Articular chondrocyte of knee joint (primary cell): ENCODE measurements around the gene PLCB3. TPM values are rescaled to one million over a fixed set of nuclear protein-coding genes. Genes with fewer than 3 reads are reported as not detected.

Experiments
- total RNA-seq: library from RNA; depleted of rRNA; stranded (reverse); fragments of >200 nt; gene quantifications from 2 replicates; pipeline ENCODE4 v1.2.3, GENCODE V29; 2012

Gene PLCB3
- total RNA-seq: 19.5 and 20.3 TPM in 2 replicates

GRCh38 chr11:64251016-64251752 lies at the start of gene PLCB3:
PLCB3 (plus strand) TSS chr11:64251530; CDS start chr11:64251650, 120 bp downstream.

DNA sequence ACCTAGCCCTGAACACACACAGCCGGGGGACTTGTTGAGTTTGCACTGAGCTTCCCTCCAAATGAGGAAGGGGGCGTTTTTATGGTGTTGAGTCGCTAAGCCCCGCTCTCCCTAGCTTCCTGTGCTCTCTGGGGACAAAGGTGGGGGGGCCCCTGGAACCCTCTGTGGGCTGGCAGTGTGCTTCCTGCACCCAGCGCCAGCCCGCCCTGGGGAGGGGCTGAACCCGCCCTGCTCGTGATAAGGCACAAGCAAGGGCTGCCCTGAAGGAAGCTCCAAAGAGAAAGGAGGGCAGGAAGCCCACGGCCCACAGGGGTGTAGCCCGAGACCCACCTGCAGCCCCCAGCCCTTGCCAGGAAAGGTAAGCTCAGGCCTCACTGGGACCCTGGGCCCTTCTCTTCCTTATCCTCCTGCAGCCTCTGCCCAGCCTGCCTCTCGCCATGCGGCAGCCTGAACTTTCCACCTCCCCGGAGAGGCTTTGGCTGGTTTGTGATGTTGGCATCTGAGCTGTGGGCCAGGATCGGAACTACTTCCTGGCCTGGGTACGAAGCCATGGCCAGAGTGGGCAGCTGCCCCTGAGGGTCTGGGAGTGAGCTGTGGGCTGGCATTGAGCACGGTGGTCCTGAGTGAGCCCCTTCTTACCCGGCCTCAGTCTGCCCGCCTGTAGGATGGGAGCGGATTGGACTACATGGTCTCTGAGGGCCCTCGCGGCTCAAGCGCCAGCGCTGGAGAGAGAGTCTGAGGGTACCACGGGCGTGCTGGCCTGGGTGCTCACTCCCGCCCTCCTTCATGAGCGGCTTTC lies 44.7 kb upstream of the PLCB3 start, which contains the start of gene FERMT3:
Gene FERMT3 (plus strand): TSS at position 265 of the 799 bp plus-strand sequence. CDS start 644 bp downstream, outside the sequence.

GRCh38 chr11:64225608-64226506 lies 25.5 kb upstream of the PLCB3 start, which contains the start of the genes NUDT22 and TRPT1:
NUDT22 (plus strand) TSS chr11:64226274; CDS start chr11:64226653, 379 bp downstream.
TRPT1 (minus strand) TSS chr11:64226186; CDS start chr11:64225860, 326 bp downstream.

GRCh38 chr11:64230171-64230984 lies 21.0 kb upstream of the PLCB3 start, which contains the start of gene DNAJC4:
DNAJC4 (plus strand) TSS chr11:64230548; CDS start chr11:64230855, 307 bp downstream.

DNA sequence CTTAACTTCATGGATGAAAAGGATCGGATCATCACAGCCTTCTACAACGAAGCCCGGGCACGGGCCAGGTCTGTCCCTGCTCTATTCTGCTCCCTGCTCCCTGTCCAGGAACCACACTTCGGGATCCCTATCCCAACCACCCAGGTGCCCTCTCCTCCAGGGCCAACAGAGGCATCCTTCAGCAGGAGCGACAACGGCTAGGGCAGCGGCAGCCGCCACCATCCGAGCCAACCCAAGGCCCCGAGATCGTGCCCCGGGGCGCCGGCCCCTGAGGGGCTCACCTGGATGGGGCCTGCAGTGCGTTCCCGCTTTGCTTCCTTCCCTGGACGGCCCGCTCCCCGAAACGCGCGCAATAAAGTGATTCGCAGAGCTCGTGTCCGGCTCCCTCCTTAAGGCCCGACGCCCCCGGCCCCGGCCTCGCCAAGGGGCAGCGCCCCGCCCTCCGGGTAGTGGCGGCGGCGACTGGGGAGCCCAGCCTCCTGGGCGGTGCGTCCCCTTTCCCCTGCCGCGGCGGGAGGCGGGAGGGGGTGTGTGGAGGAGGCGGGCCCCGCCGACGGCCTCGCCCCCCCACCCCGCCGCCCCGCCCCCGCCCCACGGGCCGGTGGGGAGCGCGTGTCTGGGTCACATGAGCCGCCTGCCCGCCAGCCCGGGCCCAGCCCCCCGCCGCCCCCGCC lies 17.3 kb upstream of the PLCB3 start, which contains the start of gene VEGFB:
Gene VEGFB (plus strand): TSS at position 672 of the 674 bp plus-strand sequence. CDS start 250 bp downstream, outside the sequence.

DNA sequence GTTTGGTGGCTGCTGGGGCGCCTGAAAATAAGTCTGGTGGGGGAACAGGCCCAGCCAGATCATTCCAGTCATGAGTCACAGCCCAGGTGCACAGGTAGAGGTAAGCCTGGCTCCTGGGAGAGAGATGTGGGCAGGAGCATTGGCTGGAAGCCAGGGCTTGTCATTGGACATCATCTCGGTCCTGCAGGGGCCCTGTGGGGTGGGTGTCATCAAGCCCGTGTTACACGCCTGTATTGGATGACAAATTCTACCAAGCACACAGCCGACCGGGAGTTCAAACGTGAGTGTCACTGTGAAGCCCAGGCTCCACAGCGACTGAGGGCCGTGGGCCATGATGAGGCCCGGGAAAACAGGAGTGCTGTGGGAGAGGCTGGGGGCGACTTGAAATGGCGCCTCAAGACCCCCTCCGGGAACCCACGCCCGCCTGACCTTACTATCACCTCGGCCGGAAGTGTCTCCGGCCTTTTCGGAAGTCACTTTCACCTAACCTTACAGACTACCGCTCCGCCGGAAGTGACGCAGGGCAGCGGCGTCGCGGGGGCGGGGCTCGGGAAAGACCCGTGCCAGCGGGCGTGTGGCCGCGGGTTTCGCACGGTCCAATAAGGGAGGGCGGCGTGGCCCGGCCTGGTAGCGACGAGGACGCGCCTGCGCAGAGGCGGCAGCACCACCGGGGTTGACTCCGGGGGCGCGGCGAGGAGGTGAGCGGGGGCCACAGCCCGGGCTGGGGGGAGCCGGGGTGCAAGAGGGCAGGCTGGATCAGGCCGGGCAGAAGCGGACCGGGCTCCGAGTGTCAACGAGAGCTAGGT lies 10.7 kb upstream of the PLCB3 start, which contains the start of gene FKBP2:
Gene FKBP2 (plus strand): TSS at position 661 of the 806 bp plus-strand sequence. CDS start 1,293 bp downstream, outside the sequence.

DNA sequence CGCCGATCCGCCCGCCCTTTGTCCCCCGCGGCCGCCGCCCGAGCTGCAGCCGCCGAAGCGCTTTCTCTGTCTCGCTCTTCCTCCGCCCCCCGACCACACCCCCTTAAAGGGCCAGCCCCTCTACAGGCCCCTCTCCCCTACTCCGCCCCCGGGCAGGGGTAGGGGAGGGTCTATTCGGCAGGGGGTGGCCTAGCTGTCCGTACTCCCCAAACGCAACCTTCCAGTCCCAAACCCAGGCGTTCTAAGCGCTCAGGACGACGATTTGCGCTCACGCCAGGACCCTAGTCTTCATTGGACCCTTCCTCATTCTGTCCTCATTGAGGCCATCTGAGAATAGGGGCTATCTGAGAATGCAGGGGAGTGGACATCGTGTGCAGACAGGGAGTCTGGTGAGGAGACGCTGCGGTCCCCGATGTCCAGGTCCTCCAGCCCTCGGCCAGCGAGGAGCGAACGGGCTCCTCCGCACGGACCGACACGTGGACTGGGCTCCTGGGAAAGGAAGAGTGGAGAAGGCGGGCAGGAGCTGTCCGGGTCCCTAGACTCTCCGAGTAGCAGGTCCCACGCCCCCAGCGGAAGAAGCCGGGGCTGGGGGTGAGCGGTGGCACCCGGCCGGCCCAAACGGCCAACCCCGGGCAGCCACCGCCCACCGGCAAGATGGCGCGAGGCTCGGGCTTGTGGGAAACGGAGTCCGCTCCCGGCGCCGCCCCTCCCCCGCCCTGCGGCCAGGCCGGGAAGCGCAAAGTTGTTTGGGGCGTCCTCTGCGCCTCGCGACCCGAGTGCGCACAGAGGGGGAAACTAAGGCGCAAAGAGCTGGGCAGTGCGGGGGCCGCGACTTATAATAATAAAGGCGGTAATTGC lies 4.2 kb upstream of the PLCB3 start, which contains the start of gene PPP1R14B:
Gene PPP1R14B (minus strand): TSS at position 73 of the 858 bp plus-strand sequence. CDS start 270 bp downstream, outside the sequence.

DNA sequence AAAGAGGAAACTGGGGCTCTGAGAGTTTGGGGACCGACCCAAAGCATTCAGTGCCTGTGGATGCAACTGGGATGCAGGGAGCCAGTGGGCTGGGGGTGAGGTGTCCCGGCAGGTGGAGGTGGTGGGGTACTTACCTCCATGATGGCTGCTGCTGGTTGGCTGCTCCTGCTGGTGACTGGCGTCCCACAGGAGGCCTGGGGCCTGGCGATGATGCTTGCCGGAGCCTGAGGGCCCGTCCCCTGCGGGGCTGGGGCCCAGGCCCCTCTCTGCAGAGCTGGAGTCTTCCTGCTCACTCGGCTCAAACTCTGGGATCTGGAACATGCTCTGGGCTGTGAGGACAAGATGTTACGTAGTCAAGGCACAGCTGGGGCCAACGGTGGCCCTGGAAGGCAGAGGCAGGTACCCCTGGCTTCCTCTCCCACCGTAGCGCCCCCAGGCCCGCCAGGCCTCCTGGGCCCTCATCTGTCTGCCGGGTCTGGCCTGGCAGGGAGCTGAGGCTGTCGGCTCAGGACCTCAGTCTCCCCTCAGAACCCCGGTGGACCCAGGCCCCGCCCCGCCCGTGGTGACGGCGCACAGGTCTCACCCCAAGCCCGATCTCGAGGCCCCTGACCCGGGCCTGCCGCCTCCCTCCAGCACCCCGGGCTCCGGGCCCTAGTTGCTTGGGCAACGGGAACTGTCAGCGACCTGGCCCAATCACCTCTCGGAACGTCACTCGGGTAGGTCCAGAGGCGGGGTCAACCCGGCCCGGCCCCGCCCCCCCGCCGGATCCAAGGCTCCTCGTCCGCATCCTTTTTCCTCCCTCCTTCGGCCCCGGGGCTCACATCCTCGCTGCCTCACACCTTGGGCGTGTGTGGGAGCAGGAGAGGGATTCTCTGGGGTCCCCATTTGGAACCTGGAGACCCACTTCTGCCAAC lies 33.0 kb downstream of the PLCB3 start, which contains the start of gene BAD:
Gene BAD (minus strand): TSS at position 618 of the 914 bp plus-strand sequence. CDS start 297 bp downstream, at position 321.

DNA sequence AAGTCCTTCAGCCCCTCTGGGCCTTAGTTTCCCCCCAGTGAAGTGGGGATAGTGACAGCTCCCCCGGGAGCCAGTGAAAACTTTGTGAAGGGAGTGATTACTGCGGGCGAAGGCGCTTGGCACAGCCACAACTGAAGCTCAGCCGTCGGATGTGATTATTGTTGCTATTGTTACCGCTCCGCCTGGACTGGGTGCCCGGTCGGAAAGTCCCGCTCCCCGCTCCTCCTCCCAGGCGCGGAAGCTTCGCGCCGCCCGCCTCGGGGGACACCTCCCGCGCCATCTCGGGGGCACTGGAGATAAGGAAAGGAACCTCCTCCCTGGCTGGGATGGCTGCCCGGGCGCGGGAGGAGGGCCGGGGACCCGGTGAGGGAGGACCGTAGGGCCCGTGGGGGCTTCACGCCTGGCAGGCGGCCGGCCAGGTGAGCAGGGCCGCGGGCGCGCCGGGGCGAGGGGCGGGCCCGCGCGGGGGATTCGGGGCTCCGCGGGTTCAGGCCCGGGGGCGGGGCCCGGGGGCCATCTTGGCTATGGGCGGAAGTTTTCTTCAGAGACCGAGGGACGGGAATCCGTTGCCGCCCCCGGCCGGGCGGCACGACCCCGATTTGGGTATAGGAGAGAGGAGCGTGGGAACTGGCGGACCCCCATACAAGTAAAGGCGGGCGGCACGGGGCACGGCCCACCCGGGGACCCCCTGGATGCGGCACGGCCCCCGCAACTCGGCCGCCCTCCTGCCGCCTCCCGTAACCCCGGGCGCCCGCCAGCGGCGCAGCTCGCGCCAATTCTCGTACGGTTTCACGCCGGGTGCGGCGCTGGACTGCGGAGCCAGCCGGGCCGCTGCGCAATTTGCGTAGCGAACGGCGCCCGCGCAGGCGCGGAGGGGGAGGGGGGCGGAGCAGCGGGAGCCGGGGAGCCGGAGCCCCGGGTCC lies 33.9 kb downstream of the PLCB3 start, which contains the start of gene GPR137:
Gene GPR137 (plus strand): TSS at position 887 of the 923 bp plus-strand sequence. CDS start 677 bp downstream, outside the sequence.

DNA sequence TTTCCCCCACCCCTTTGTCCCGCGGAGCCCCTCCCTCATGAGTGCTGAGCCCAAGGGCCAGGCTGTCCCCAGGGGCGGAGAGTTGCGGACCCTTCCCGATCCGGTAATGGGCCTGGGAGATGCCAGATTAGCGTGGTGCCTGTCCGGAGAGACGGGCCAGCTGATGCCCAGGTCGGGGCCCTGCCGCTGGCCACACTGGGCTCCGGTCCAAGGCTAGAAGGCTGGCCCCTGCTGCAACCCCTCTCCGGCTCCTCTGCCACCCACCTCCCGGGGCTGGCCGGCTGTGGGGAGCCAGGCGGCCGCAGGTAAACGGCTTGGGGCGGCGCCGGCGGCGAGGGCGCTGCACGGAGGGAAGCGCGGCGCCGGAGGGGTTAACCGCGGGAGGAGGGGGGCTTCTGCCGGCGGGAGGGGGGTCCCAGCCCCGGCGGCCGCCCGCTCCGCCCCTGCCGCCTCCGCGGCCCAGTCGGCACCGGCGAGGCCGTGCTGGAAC lies 40.0 kb downstream of the PLCB3 start, which contains the start of gene KCNK4:
Gene KCNK4 (plus strand): TSS at position 41 of the 490 bp plus-strand sequence. CDS start 1,717 bp downstream, outside the sequence.

DNA sequence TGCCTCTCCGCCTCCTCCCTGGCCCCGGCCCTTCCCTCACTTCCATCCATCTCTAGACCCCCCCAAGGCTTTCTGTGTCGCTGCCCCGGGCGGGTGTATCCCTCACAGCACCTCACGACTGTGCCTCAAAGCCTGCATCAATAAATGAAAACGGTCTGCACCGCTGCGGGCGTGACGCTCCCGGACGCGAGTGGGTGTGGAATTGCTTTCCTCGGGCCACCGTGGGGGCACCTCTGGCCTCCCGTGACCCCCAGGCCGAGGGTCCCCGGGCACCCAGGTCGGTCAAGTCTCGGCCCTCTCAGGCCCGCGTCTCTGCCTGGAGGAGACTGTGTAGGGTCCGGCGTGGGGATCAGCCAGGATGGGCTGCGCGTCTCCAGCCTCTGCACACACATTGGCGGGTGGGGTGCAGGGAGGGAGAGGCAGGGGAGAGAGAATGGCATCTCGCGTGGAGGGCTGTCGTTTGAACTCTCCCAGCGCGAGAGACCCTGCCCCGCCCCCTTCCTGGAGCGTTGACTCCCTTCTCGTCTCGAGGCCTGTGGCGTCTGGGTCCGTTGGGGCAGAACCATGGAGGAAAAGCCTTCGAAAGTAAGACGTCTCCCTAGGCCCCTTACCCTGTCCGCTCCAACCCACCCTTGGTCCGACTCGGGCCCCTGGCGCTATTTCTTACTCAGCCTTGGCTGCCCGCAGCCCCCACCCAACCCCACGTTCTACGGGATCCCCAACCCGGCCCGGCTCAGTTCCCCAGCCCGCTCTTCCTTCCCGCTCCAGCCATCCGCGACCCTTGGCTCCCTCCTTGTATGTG lies 48.7 kb downstream of the PLCB3 start, which contains the start of gene CATSPERZ:
Gene CATSPERZ (plus strand): TSS at position 512 of the 802 bp plus-strand sequence. CDS start 53 bp downstream, at position 565.

GRCh38 chr11:64305075-64305690 lies 53.9 kb downstream of the PLCB3 start, which contains the start of gene ESRRA:
ESRRA (plus strand) TSS chr11:64305524; CDS start chr11:64307180, 1,656 bp downstream.

GRCh38 chr11:64317325-64317960 lies 66.1 kb downstream of the PLCB3 start, which contains the start of gene TRMT112:
TRMT112 (minus strand) TSS chr11:64317559; CDS start chr11:64317526, 33 bp downstream.

